Measurements from ENCODE around the gene TM4SF20.

Gene TM4SF20

GRCh38 chr2:227379095-227379494, at the start of gene TM4SF20:
Gene TM4SF20 (minus strand): TSS chr2:227379306. CDS start chr2:227379268, 38 bp downstream.
- DNase-seq, result no peak

- no peak for DNase-seq
These were observed 49.7 kb upstream of the TM4SF20 start for GRCh38 chr2:227428731-227429285.

GRCh38 chr2:227423656-227424499, 44.8 kb upstream of the TM4SF20 start:
- no peak for DNase-seq

GRCh38 chr2:227420087-227421052, 41.3 kb upstream of the TM4SF20 start:
- no peak for DNase-seq

- no peak for DNase-seq
These were observed 37.6 kb upstream of the TM4SF20 start for GRCh38 chr2:227416701-227417100.

GRCh38 chr2:227415538-227416424, 36.7 kb upstream of the TM4SF20 start:
- no peak for DNase-seq

GRCh38 chr2:227414846-227415245, 35.7 kb upstream of the TM4SF20 start:
- no peak for DNase-seq

- no peak for DNase-seq
These were observed 34.3 kb upstream of the TM4SF20 start for GRCh38 chr2:227413371-227413770.

- DNase-seq, result no peak
These were observed 33.8 kb upstream of the TM4SF20 start for GRCh38 chr2:227412877-227413276.

GRCh38 chr2:227411990-227412350, 32.9 kb upstream of the TM4SF20 start:
- no peak for DNase-seq

- DNase-seq, result peak; percentile 68
These were observed 32.3 kb upstream of the TM4SF20 start for GRCh38 chr2:227411320-227411989.

- DNase-seq, result no peak
These were observed 31.1 kb upstream of the TM4SF20 start for GRCh38 chr2:227410191-227410590.

- DNase-seq, result no peak
These were observed 28.6 kb upstream of the TM4SF20 start for GRCh38 chr2:227407591-227408151.

GRCh38 chr2:227406177-227407031, 27.3 kb upstream of the TM4SF20 start:
- no peak for DNase-seq

GRCh38 chr2:227404585-227405271, 25.6 kb upstream of the TM4SF20 start:
- no peak for DNase-seq

GRCh38 chr2:227402959-227403358, 23.9 kb upstream of the TM4SF20 start:
- no peak for DNase-seq

- DNase-seq, result no peak
These were observed 23.2 kb upstream of the TM4SF20 start for GRCh38 chr2:227402321-227402720.

- no peak for DNase-seq
These were observed 22.4 kb upstream of the TM4SF20 start for GRCh38 chr2:227401550-227401949.

Measured in stimulated activated naive CD4-positive, alpha-beta T cell treated with Interleukin-2 at 50 U/mL for 16 hours (primary cell).